Esophagus muscularis mucosa (tissue), 4 donors: ENCODE measurements around the gene OR51M1.

ENCODE experiments used
- CTCF ChIP-seq, 3 experiments: fragments of 200-600 bp in 2 of 3; fragments of 450-650 bp in 1 of 3; sonication (generic) in 2 of 3; IDR thresholded peaks; one replicate each; pipeline ENCODE4 v1.5.1; 2017 to 2019; ENCODE audit warnings: antibody characterized with exemption in 3 of 3, mild to moderate bottlenecking in 2 of 3, moderate library complexity in 1 of 3
- EP300 ChIP-seq: sonication (generic); formaldehyde crosslinking; IDR thresholded peaks from one replicate; pipeline ENCODE4 v1.6.1; 2017; ENCODE audit warnings: antibody characterized with exemption
- POLR2A ChIP-seq: fragments of 450-650 bp; IDR thresholded peaks from one replicate; pipeline ENCODE4 v1.6.1; 2017; ENCODE audit warnings: antibody characterized with exemption, moderate library complexity, mild to moderate bottlenecking, low read depth
- POLR2AphosphoS5 ChIP-seq, 2 donors: sonication (generic); formaldehyde crosslinking; IDR thresholded peaks; one replicate each; pipeline ENCODE4 v1.6.1; 2017; ENCODE audit warnings: antibody characterized with exemption in 2 of 2

GRCh38 chr11:5349550-5349949 is 34.1 kb upstream of the OR51M1 start:
- TF ChIP-seq CTCF (IDR thresholded peaks at IDR 0.05), result no peak
- no peak for TF ChIP-seq POLR2AphosphoS5 (IDR thresholded peaks at IDR 0.05)
- TF ChIP-seq EP300, result no peak
- TF ChIP-seq POLR2A, result no peak
